ENCODE data around the gene OR2T34. TPM values are rescaled to one million over a fixed set of nuclear protein-coding genes. Genes with fewer than 3 reads are reported as not detected.

Gene OR2T34
- total and polyA plus RNA-seq, 2 of the 4 experiments (the other 2 are of a cell fraction), result not detected

GRCh38 chr1:248592655-248593054, 18.1 kb upstream of the OR2T34 start:
- in situ Hi-C loops (cut with MboI; ENCODE audit: low sequenced_read_pairs), result no loop called here

More at GRCh38 chr1:248592655-248593054, 18.1 kb upstream of the OR2T34 start:
- Histone ChIP-seq H2BK20ac (ENCODE audit: low read depth, low read length) (no peak overlapping the region), H4K5ac (ENCODE audit: low read depth, low read length) (no peak overlapping the region), H4K20me1 (ENCODE audit: insufficient read depth, low read length) (no peaks in the 10 kb centered on the region), H2AFZ (replicated peaks; ENCODE audit: low read length, poor library complexity) (no peak overlapping the region), H2BK15ac (ENCODE audit: low read depth, low read length) (no peak overlapping the region), H3K9me1 (ENCODE audit: insufficient read depth, low read length) (no peaks in the 10 kb centered on the region), H3K9ac (ENCODE audit: low read depth, low read length) (no peak overlapping the region), H2AK9ac (replicated peaks; ENCODE audit: low read depth, low read length, poor library complexity) (no peak overlapping the region), H3K4me2 (ENCODE audit: low read depth, low read length) (no peak overlapping the region), H2AK5ac (ENCODE audit: low read depth, low read length) (no peak overlapping the region), H3K27ac (ENCODE audit: insufficient read depth, low read length) (no peak overlapping the region), H4K8ac (ENCODE audit: low read depth in 2 of 2, low read length in 2 of 2) (no peak overlapping the region), H2BK120ac (ENCODE audit: low read depth, low read length) (no peak overlapping the region), H3K56ac (ENCODE audit: extremely low read depth, insufficient read depth, low read length) (no peak overlapping the region), H3K23ac (ENCODE audit: low read depth, low read length) (no peak overlapping the region), H3K18ac (ENCODE audit: low read depth, low read length) (no peak overlapping the region), H3K36me3 (ENCODE audit: control insufficient read depth, insufficient read depth, low read length) (no peaks in the 10 kb centered on the region), H3K79me1 (ENCODE audit: low read depth in 1 of 2, low read length in 2 of 2) (no peaks in the 10 kb centered on the region), H3K4me1 (ENCODE audit: control insufficient read depth, insufficient read depth, low read length) (no peaks in the 10 kb centered on the region), H3K4me3 (ENCODE audit: insufficient read depth, low read depth, low read length) (no peak overlapping the region), H3K4ac (ENCODE audit: low read depth, low read length) (no peak overlapping the region), H4K91ac (ENCODE audit: insufficient read depth, low read depth, low read length) (no peak overlapping the region), H3K14ac (replicated peaks; ENCODE audit: low read depth, low read length) (no peak overlapping the region), H2BK5ac (ENCODE audit: low read depth, low read length, poor library complexity, severe bottlenecking) (no peak overlapping the region), H3K9me3 (ENCODE audit: control insufficient read depth, insufficient read depth, low read length) (peaks cover 3% of the 10 kb centered on the region; the same call in 1 of the 2 replicates), H3K27me3 (ENCODE audit: control insufficient read depth, insufficient read depth, low read length) (no peaks in the 10 kb centered on the region)
- no TSS peak for BruUV-seq (replicated peaks)
- intact Hi-C loops (cut with micrococcal nuclease) (no loop called here), dilution Hi-C loops (cut with HindIII; ENCODE audit: low sequenced_read_pairs, unreplicated experiment) (no loop called here)
- no peak for ATAC-seq (ENCODE audit: low read depth)
- TF ChIP-seq MAFK (IDR thresholded peaks at IDR 0.05; ENCODE audit: low read depth, low read length) (peak; percentile 88), BHLHE40 (IDR thresholded peaks at IDR 0.05; ENCODE audit: low read depth, low read length) (no peak)
- WGBS, 2 experiments (ENCODE audit: extremely low coverage in 2 of 2, insufficient read length in 1 of 2), result no CpG with 5 or more reads among the region's 1 CpG
- ChIA-PET POLR2A (ENCODE audit: unreplicated experiment) (no interaction called here), CTCF (no interaction called here)
- no peak for DNase-seq
